Dendritic cell treated with granulocyte-macrophage colony-stimulating factor and Interleukin-4, amounts not matched to agents 40 ng/mL and 50 ng/mL, for 4 days (primary cell): ENCODE results near the gene SPZ1.
"Not testable (repeated sequence)": the region's sequence is repeated elsewhere in the genome, so short reads cannot be mapped to it uniquely, and the experiment has no call there.

Experiments
- H3K27ac Mint-ChIP-seq: one replicate; pipeline ENCODE4 v1.8.0; 2022; ENCODE audit warnings: mild to moderate bottlenecking, mixed read lengths
- H3K27me3 Mint-ChIP-seq: one replicate; pipeline ENCODE4 v1.8.0; 2022; ENCODE audit warnings: mild to moderate bottlenecking, mixed read lengths
- H3K36me3 Mint-ChIP-seq: one replicate; pipeline ENCODE4 v1.8.0; 2022; ENCODE audit warnings: low read depth, mixed read lengths
- H3K4me1 Mint-ChIP-seq: one replicate; pipeline ENCODE4 v1.8.0; 2022; ENCODE audit warnings: low read depth, mixed read lengths
- H3K4me3 Mint-ChIP-seq: one replicate; pipeline ENCODE4 v1.8.0; 2022; ENCODE audit warnings: mild to moderate bottlenecking, moderate library complexity, mixed read lengths
- H3K9me3 Mint-ChIP-seq: one replicate; pipeline ENCODE4 v1.8.0; 2022; ENCODE audit warnings: mixed read lengths
- intact Hi-C: fragments of 100-400 bp; cut with micrococcal nuclease; formaldehyde crosslinking; loops from one replicate; pipeline ENCODE4 v1.15.0; 2022

SPZ1 gene, protein sequence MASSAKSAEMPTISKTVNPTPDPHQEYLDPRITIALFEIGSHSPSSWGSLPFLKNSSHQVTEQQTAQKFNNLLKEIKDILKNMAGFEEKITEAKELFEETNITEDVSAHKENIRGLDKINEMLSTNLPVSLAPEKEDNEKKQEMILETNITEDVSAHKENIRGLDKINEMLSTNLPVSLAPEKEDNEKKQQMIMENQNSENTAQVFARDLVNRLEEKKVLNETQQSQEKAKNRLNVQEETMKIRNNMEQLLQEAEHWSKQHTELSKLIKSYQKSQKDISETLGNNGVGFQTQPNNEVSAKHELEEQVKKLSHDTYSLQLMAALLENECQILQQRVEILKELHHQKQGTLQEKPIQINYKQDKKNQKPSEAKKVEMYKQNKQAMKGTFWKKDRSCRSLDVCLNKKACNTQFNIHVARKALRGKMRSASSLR

GRCh38 chr5:80319702-80320101 lies at the start of gene SPZ1:
Gene SPZ1 (plus strand): TSS chr5:80320002. CDS start chr5:80320216, 214 bp downstream.
- Mint-ChIP-seq H3K27ac (no peak within 1 kb of the TSS), H3K4me1 (no peaks in the 10 kb centered on the region), H3K27me3 (peaks cover 27% of the 10 kb centered on the region), H3K9me3 (no peaks in the 10 kb centered on the region), H3K36me3 (no peaks in the 10 kb centered on the region), H3K4me3 (no peak within 1 kb of the TSS)
- intact Hi-C loops: no loop called here

GRCh38 chr5:80270543-80270942 lies 49.3 kb upstream of the SPZ1 start:
- H3K9me3 Mint-ChIP-seq, H3K36me3 Mint-ChIP-seq, H3K4me3 Mint-ChIP-seq, H3K4me1 Mint-ChIP-seq, H3K27me3 Mint-ChIP-seq, intact Hi-C loops, H3K27ac Mint-ChIP-seq: not testable (repeated sequence)

- no peak overlapping the region for H3K27ac Mint-ChIP-seq
- H3K4me1 Mint-ChIP-seq: peaks cover 1% of the 10 kb centered on the region
- intact Hi-C loops: no loop called here
- H3K4me3 Mint-ChIP-seq: no peak overlapping the region
- no peaks in the 10 kb centered on the region for H3K9me3 Mint-ChIP-seq
- no peaks in the 10 kb centered on the region for H3K27me3 Mint-ChIP-seq
- no peaks in the 10 kb centered on the region for H3K36me3 Mint-ChIP-seq
These were observed 44.5 kb upstream of the SPZ1 start for GRCh38 chr5:80275347-80275746.

GRCh38 chr5:80276186-80276585 lies 43.6 kb upstream of the SPZ1 start:
- H3K27ac Mint-ChIP-seq: no peak overlapping the region
- H3K36me3 Mint-ChIP-seq: no peaks in the 10 kb centered on the region
- no peaks in the 10 kb centered on the region for H3K4me1 Mint-ChIP-seq
- intact Hi-C loops: no loop called here
- no peaks in the 10 kb centered on the region for H3K9me3 Mint-ChIP-seq
- no peak overlapping the region for H3K4me3 Mint-ChIP-seq
- H3K27me3 Mint-ChIP-seq: no peaks in the 10 kb centered on the region

GRCh38 chr5:80277191-80277590 lies 42.6 kb upstream of the SPZ1 start:
- Mint-ChIP-seq H3K4me1 (no peaks in the 10 kb centered on the region), H3K27me3 (no peaks in the 10 kb centered on the region), H3K27ac (no peak overlapping the region), H3K4me3 (no peak overlapping the region), H3K9me3 (no peaks in the 10 kb centered on the region), H3K36me3 (no peaks in the 10 kb centered on the region)
- intact Hi-C loops: no loop called here

GRCh38 chr5:80282054-80282453 lies 37.7 kb upstream of the SPZ1 start:
- Mint-ChIP-seq H3K4me3 (no peak overlapping the region), H3K27ac (no peak overlapping the region), H3K9me3 (no peaks in the 10 kb centered on the region), H3K4me1 (peaks cover 6% of the 10 kb centered on the region), H3K27me3 (no peaks in the 10 kb centered on the region), H3K36me3 (no peaks in the 10 kb centered on the region)
- intact Hi-C loops: no loop called here

DNA sequence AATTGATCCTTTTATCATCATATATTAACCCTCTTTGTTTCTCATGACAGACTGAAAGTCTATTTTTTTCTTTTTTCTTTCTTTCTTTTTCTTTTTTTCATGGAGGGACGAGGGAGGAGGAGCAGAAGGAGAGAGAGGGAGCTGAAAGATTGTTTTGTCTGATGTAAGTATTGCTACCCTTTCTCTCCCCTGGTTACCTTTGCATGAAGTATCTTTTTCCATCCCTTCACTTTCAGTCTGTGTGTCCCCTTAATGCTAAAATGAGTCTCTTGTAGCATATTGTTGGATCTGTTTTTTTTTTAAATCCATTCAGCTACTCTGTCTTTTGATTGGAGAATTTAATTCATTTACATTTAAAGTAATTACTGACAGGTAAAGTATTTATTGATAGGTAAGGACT lies 36.4 kb upstream of the SPZ1 start:
- H3K4me3 Mint-ChIP-seq: no peak overlapping the region
- no peaks in the 10 kb centered on the region for H3K9me3 Mint-ChIP-seq
- H3K36me3 Mint-ChIP-seq: no peaks in the 10 kb centered on the region
- no peaks in the 10 kb centered on the region for H3K27me3 Mint-ChIP-seq
- intact Hi-C loops: no loop called here
- no peak overlapping the region for H3K27ac Mint-ChIP-seq
- peaks cover 6% of the 10 kb centered on the region for H3K4me1 Mint-ChIP-seq

DNA sequence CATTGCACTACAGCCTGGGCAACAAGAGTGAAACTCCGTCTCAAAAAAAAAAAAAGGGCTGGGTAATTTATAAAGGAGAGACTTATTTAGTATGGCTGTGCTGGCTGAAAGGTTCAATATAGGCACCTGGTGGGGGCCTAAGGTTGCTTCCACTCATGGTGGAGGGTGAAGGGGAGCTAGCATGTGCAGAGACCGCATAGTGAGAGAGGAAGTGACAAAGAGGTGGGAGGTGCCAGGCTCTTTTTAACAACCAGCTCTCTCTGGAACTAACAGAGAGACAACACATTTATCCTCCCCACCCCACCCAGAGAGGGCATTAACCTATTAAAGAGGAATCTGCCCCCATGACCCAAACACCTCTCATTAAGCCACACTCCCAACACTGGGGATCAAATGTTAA lies 35.1 kb upstream of the SPZ1 start:
- Mint-ChIP-seq H3K27ac (no peak overlapping the region), H3K36me3 (no peaks in the 10 kb centered on the region)

GRCh38 chr5:80288177-80288576 lies 31.6 kb upstream of the SPZ1 start:
- no peaks in the 10 kb centered on the region for H3K9me3 Mint-ChIP-seq
- no peak overlapping the region for H3K27ac Mint-ChIP-seq
- H3K36me3 Mint-ChIP-seq: no peaks in the 10 kb centered on the region
- no peaks in the 10 kb centered on the region for H3K27me3 Mint-ChIP-seq
- H3K4me1 Mint-ChIP-seq: peaks cover 6% of the 10 kb centered on the region
- H3K4me3 Mint-ChIP-seq: no peak overlapping the region
- intact Hi-C loops: no loop called here

More for the DNA sequence above, 35.1 kb upstream of the SPZ1 start:
- peaks cover 6% of the 10 kb centered on the region for H3K4me1 Mint-ChIP-seq
- intact Hi-C loops: no loop called here
- no peak overlapping the region for H3K4me3 Mint-ChIP-seq
- no peaks in the 10 kb centered on the region for H3K9me3 Mint-ChIP-seq
- no peaks in the 10 kb centered on the region for H3K27me3 Mint-ChIP-seq

DNA sequence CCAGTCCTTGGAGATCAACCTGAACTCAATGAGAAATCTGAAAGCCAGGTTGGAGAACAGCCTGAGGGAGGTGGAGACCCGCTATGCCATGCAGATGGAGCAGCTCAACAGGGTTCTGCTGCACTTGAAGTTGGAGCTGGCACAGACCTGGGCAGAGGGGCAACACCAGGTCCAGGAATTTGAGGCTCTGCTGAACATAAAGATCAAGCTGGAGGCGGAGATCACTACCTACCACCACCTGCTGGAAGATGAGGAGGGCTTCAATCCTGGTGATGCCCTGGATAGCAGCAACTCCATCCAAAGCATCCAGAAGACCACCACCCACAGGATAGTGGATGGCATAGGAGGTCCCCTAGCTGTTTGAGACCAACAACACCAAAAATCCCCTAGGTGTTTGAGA lies 30.5 kb upstream of the SPZ1 start:
- no peak overlapping the region for H3K27ac Mint-ChIP-seq
- no peak overlapping the region for H3K4me3 Mint-ChIP-seq
- H3K4me1 Mint-ChIP-seq: peaks cover 6% of the 10 kb centered on the region
- no peaks in the 10 kb centered on the region for H3K27me3 Mint-ChIP-seq
- no peaks in the 10 kb centered on the region for H3K36me3 Mint-ChIP-seq
- intact Hi-C loops: no loop called here
- H3K9me3 Mint-ChIP-seq: no peaks in the 10 kb centered on the region

DNA sequence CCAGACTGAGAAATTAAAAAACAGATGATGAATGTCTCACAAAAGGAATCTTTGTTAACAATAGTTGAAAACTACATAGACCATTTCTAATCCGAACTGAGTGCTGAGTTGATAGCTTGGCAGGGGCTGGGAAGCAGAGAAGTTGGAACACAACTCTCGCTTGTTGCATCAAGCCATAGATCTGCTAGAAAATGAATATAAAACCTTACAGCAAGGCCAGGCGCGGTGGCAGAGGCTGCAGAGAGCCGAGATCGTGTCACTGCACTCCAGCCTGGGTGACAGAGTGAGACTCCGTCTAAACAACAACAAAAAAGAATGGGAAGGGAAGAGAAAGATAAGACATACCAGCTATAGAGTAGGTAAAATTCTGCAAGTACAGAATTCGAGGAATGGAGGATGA lies 28.0 kb upstream of the SPZ1 start:
- H3K4me1 Mint-ChIP-seq: no peaks in the 10 kb centered on the region
- no peak overlapping the region for H3K27ac Mint-ChIP-seq
- intact Hi-C loops: no loop called here
- no peaks in the 10 kb centered on the region for H3K36me3 Mint-ChIP-seq
- H3K27me3 Mint-ChIP-seq: no peaks in the 10 kb centered on the region
- H3K4me3 Mint-ChIP-seq: no peak overlapping the region
- H3K9me3 Mint-ChIP-seq: no peaks in the 10 kb centered on the region

GRCh38 chr5:80296121-80296520 lies 23.7 kb upstream of the SPZ1 start:
- H3K9me3 Mint-ChIP-seq: no peaks in the 10 kb centered on the region
- no peak overlapping the region for H3K4me3 Mint-ChIP-seq
- H3K36me3 Mint-ChIP-seq: no peaks in the 10 kb centered on the region
- intact Hi-C loops: no loop called here
- no peak overlapping the region for H3K27ac Mint-ChIP-seq
- H3K4me1 Mint-ChIP-seq: no peaks in the 10 kb centered on the region
- no peaks in the 10 kb centered on the region for H3K27me3 Mint-ChIP-seq

GRCh38 chr5:80299601-80300000 lies 20.2 kb upstream of the SPZ1 start:
- Mint-ChIP-seq H3K36me3 (no peaks in the 10 kb centered on the region), H3K27ac (no peak overlapping the region), H3K4me3 (no peak overlapping the region)

DNA sequence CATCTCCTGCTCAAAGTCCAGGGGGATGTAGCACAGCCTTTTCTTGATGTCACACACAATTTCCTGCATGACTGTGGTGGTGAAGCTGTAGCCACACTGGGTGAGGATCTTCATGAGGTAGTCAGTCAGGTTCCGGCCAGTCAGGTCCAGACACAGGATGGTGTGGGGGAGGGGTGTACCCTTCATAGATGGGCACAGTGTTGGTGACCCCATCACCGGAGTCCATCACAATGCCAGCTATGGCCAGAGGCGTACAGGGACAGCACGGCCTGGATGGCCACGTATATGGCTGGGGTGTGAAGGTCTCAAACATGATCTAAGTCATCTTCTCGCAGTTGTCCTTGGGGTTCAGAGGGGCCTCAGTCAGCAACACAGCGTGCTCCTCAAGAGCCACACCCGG lies 19.7 kb upstream of the SPZ1 start:
- Mint-ChIP-seq H3K27ac (no peak overlapping the region), H3K4me3 (no peak overlapping the region), H3K27me3 (no peaks in the 10 kb centered on the region), H3K4me1 (no peaks in the 10 kb centered on the region), H3K36me3 (no peaks in the 10 kb centered on the region), H3K9me3 (no peaks in the 10 kb centered on the region)
- intact Hi-C loops: no loop called here

More at GRCh38 chr5:80299601-80300000, 20.2 kb upstream of the SPZ1 start:
- Mint-ChIP-seq H3K9me3 (no peaks in the 10 kb centered on the region), H3K4me1 (no peaks in the 10 kb centered on the region), H3K27me3 (no peaks in the 10 kb centered on the region)
- intact Hi-C loops: no loop called here

- H3K27me3 Mint-ChIP-seq, H3K4me1 Mint-ChIP-seq, H3K9me3 Mint-ChIP-seq, H3K36me3 Mint-ChIP-seq, H3K4me3 Mint-ChIP-seq, intact Hi-C loops, H3K27ac Mint-ChIP-seq: not testable (repeated sequence)
These were observed 19.0 kb upstream of the SPZ1 start for GRCh38 chr5:80300796-80301195.
